Hypothalamus (tissue), 51 donors: ENCODE results near the gene ZNF669.

ENCODE experiments used
- DNase-seq, 51 donors: peaks; one replicate each; lab custom pipeline; 2025; lab: John Stamatoyannopoulos, UW

Gene ZNF669

GRCh38 chr1:247077213-247077612 lies 26.9 kb downstream of the ZNF669 start:
- DNase-seq, result no peak

GRCh38 chr1:247070645-247071044 lies 33.5 kb downstream of the ZNF669 start:
- DNase-seq, result no peak

- DNase-seq, result no peak
Observed at GRCh38 chr1:247064304-247064703, 39.9 kb downstream of the ZNF669 start.

- no peak for DNase-seq
Observed at GRCh38 chr1:247060771-247061170, 43.4 kb downstream of the ZNF669 start.

- DNase-seq, result no peak
Observed at GRCh38 chr1:247056071-247056470, 48.1 kb downstream of the ZNF669 start.

- DNase-seq, result no peak
Observed at GRCh38 chr1:247054992-247055415, 49.2 kb downstream of the ZNF669 start.
